Upper lobe of left lung (tissue), 6 donors: ENCODE measurements around the gene APAF1. TPM values are rescaled to one million over a fixed set of nuclear protein-coding genes. Genes with fewer than 3 reads are reported as not detected.

Experiments
- small RNA-seq, 4 donors: library from RNA; depleted of rRNA; stranded (forward); fragments of <200 nt; gene quantifications; one replicate each; pipeline ENCODE3, GENCODE V24; 2016
- total RNA-seq, 6 donors: library from RNA; depleted of rRNA in 4 of 6; stranded (reverse); fragments of >200 nt in 4 of 6; gene quantifications; one replicate each; pipeline versions ENCODE4 v1.1.0 to v1.2.1, GENCODE V29; 2016 to 2021
- donor health status: DM: no; HTN: no; CAD: no; lungs with moderate emphysema.
- donor health status: DM: no; HTN: yes; CAD: no; lungs with severe emphysema.

The APAF1 gene
- total RNA-seq, 6 donors from 2014 or later = 11.1 to 25.9 (median 17.7) TPM

Small RNA genes lying within 50 kb of the gene (small RNA-seq; reads per million reads assigned to genes)
- 2.0 to 12.8 (median 4.4) reads per million in 4 donors for gene SNORA53

Other genes with a start within 250 kb of the APAF1 start
- gene TMPO, start 129.7 kb upstream of the APAF1 start, total RNA-seq = 100 to 1,000 TPM in 2 of 6 donors, 10 to 100 TPM in 4; 40.0 to 124 (median 67.4) TPM
- 100 to 1,000 TPM; 185 to 483 (median 347) TPM for gene SLC25A3, start 51.6 kb upstream of the APAF1 start, total RNA-seq
- 10 to 100 TPM in 3 of 6 donors, 1 to 10 TPM in 3; 1.0 to 17.8 (median 11.2) TPM for gene IKBIP, start 502 bp upstream of the APAF1 start, total RNA-seq